ENCODE data around the gene NTF3.

Gene NTF3

GRCh38 chr12:5487948-5488625, 56.2 kb downstream of the NTF3 start:
- DNase-seq (ENCODE audit: low read depth) = no peak
- no peak for TF ChIP-seq POLR2A (IDR thresholded peaks at IDR 0.05; ENCODE audit: extremely low read depth, insufficient read length)
- no peak for TF ChIP-seq CTCF (IDR thresholded peaks at IDR 0.05; ENCODE audit: low read depth, low read length)
- TF ChIP-seq MYC (IDR thresholded peaks at IDR 0.05; ENCODE audit: low read depth, low read length) = no peak
- no peak for TF ChIP-seq MAX (IDR thresholded peaks at IDR 0.05; ENCODE audit: low read depth, low read length)
- H3K4me3 ChIP-seq (ENCODE audit: low read depth, low read length) = no peak overlapping the region

GRCh38 chr12:5488626-5488955, 56.7 kb downstream of the NTF3 start:
- no peak overlapping the region for H3K4me3 ChIP-seq (ENCODE audit: low read depth, low read length)
- no peak for TF ChIP-seq CTCF (IDR thresholded peaks at IDR 0.05; ENCODE audit: low read depth, low read length)
- TF ChIP-seq MAX (IDR thresholded peaks at IDR 0.05; ENCODE audit: low read depth, low read length) = no peak
- no peak for TF ChIP-seq MYC (IDR thresholded peaks at IDR 0.05; ENCODE audit: low read depth, low read length)
- no peak for TF ChIP-seq POLR2A (IDR thresholded peaks at IDR 0.05; ENCODE audit: extremely low read depth, insufficient read length)
- no peak for DNase-seq (ENCODE audit: low read depth)

- DNase-seq (ENCODE audit: low read depth) = no peak
- H3K4me3 ChIP-seq (ENCODE audit: low read depth, low read length) = no peak overlapping the region
- TF ChIP-seq MAX (IDR thresholded peaks at IDR 0.05; ENCODE audit: low read depth, low read length) = no peak
- no peak for TF ChIP-seq CTCF (IDR thresholded peaks at IDR 0.05; ENCODE audit: low read depth, low read length)
- no peak for TF ChIP-seq MYC (IDR thresholded peaks at IDR 0.05; ENCODE audit: low read depth, low read length)
- no peak for TF ChIP-seq POLR2A (IDR thresholded peaks at IDR 0.05; ENCODE audit: extremely low read depth, insufficient read length)
These were observed 57.1 kb downstream of the NTF3 start for GRCh38 chr12:5489017-5489416.

GRCh38 chr12:5489760-5490406, 58.0 kb downstream of the NTF3 start:
- no peak overlapping the region for H3K4me3 ChIP-seq (ENCODE audit: low read depth, low read length)
- DNase-seq (ENCODE audit: low read depth) = no peak
- TF ChIP-seq MAX (IDR thresholded peaks at IDR 0.05; ENCODE audit: low read depth, low read length) = no peak
- no peak for TF ChIP-seq CTCF (IDR thresholded peaks at IDR 0.05; ENCODE audit: low read depth, low read length)
- TF ChIP-seq MYC (IDR thresholded peaks at IDR 0.05; ENCODE audit: low read depth, low read length) = no peak
- TF ChIP-seq POLR2A (IDR thresholded peaks at IDR 0.05; ENCODE audit: extremely low read depth, insufficient read length) = no peak

GRCh38 chr12:5492562-5492961, 60.7 kb downstream of the NTF3 start:
- TF ChIP-seq POLR2A (IDR thresholded peaks at IDR 0.05; ENCODE audit: extremely low read depth, insufficient read length) (no peak), CTCF (IDR thresholded peaks at IDR 0.05; ENCODE audit: low read depth, low read length) (no peak), MYC (IDR thresholded peaks at IDR 0.05; ENCODE audit: low read depth, low read length) (no peak), MAX (IDR thresholded peaks at IDR 0.05; ENCODE audit: low read depth, low read length) (no peak)
- no peak for DNase-seq (ENCODE audit: low read depth)
- H3K4me3 ChIP-seq (ENCODE audit: low read depth, low read length) = no peak overlapping the region

Data from NB4 (cell line).